CD14-positive monocyte (primary cell): ENCODE measurements around the gene OR2T35. TPM values are rescaled to one million over a fixed set of nuclear protein-coding genes. Genes with fewer than 3 reads are reported as not detected.
A peak's percentile ranks its signal among the peaks of the same experiment; 100 is the strongest.

Experiments used
- DNase-seq, 3 donors: peaks; one replicate each; pipeline ENCODE4 v3.0.0-alpha.2; 2011 to 2022
- H2AFZ ChIP-seq: 2 replicates; pipeline ENCODE4 v1.6.0; 2012; ENCODE audit warnings: mild to moderate bottlenecking, low read depth, low read length, inconsistent platforms; ENCODE audit not compliant: insufficient read depth, poor library complexity, severe bottlenecking
- H3K27ac ChIP-seq, 2 donors: 1 replicate in 1 of 2; 2 replicates in 1 of 2; pipeline ENCODE4 v1.5.1; 2012 to 2013; ENCODE audit warnings: low read length in 2 of 2, control low read depth in 1 of 2, inconsistent platforms in 1 of 2, low read depth in 1 of 2, mild to moderate bottlenecking in 1 of 2
- H3K27me3 ChIP-seq, 2 donors: one replicate each; pipeline versions ENCODE4 v1.6.0 to v1.6.1; 2011 to 2013; ENCODE audit warnings: low read length in 2 of 2; ENCODE audit not compliant: control insufficient read depth in 2 of 2, insufficient read depth in 2 of 2
- H3K36me3 ChIP-seq, 2 donors: replicated peaks in 1 of 2; 1 replicate in 1 of 2; 2 replicates in 1 of 2; pipeline versions ENCODE4 v1.5.1 to v1.6.1; 2012 to 2013; ENCODE audit warnings: low read length in 2 of 2, control low read depth in 1 of 2, inconsistent platforms in 1 of 2, mild to moderate bottlenecking in 1 of 2; ENCODE audit not compliant: insufficient read depth in 2 of 2, control insufficient read depth in 1 of 2
- H3K4me1 ChIP-seq, 2 donors: 1 replicate in 1 of 2; 2 replicates in 1 of 2; pipeline versions ENCODE4 v1.5.1 to v1.6.1; 2012 to 2013; ENCODE audit warnings: low read length in 2 of 2, control low read depth in 1 of 2, inconsistent platforms in 1 of 2, mild to moderate bottlenecking in 1 of 2, moderate library complexity in 1 of 2; ENCODE audit not compliant: insufficient read depth in 2 of 2, control insufficient read depth in 1 of 2
- H3K4me2 ChIP-seq: replicated peaks from 2 replicates; pipeline ENCODE3; 2012; ENCODE audit warnings: low read length, moderate library complexity, mild to moderate bottlenecking; ENCODE audit not compliant: poor library complexity, severe bottlenecking; ENCODE audit errors: extremely low read depth
- H3K4me3 ChIP-seq, 3 experiments: fragments of 200-600 bp in 1 of 3; sonication (generic) in 1 of 3; replicated peaks in 1 of 3; 1 replicate in 2 of 3; 2 replicates in 1 of 3; pipeline ENCODE4 v1.5.1; 2011 to 2013; ENCODE audit warnings: low read length in 3 of 3, mild to moderate bottlenecking in 3 of 3, control low read depth in 2 of 3, low read depth in 2 of 3, inconsistent platforms in 1 of 3, moderate library complexity in 1 of 3
- H3K79me2 ChIP-seq: 2 replicates; pipeline ENCODE4 v1.6.0; 2012; ENCODE audit warnings: mild to moderate bottlenecking, control low read depth, inconsistent platforms, low read length, moderate library complexity; ENCODE audit not compliant: insufficient read depth
- H3K9ac ChIP-seq: 2 replicates; pipeline ENCODE4 v1.6.0; 2017; ENCODE audit warnings: low read length, mild to moderate bottlenecking; ENCODE audit not compliant: insufficient read depth, poor library complexity, severe bottlenecking
- H3K9me3 ChIP-seq, 2 donors: replicated peaks in 1 of 2; 1 replicate in 1 of 2; 2 replicates in 1 of 2; pipeline versions ENCODE4 v1.5.1 to v1.6.1; 2012 to 2013; ENCODE audit warnings: low read length in 2 of 2, control low read depth in 1 of 2; ENCODE audit not compliant: control insufficient read depth in 1 of 2, insufficient read depth in 1 of 2
- H4K20me1 ChIP-seq: 2 replicates; pipeline ENCODE4 v1.6.0; 2012; ENCODE audit warnings: mild to moderate bottlenecking, low read length, control low read depth, moderate library complexity; ENCODE audit not compliant: insufficient read depth
- H3K27ac Mint-ChIP-seq, 7 donors: one replicate each; pipeline ENCODE4 v1.8.0; 2020; ENCODE audit warnings: mild to moderate bottlenecking in 7 of 7, mixed read lengths in 7 of 7, moderate library complexity in 6 of 7, inconsistent platforms in 2 of 7
- H3K27me3 Mint-ChIP-seq, 3 donors: one replicate each; pipeline ENCODE4 v1.8.0; 2021 to 2022; ENCODE audit warnings: low read depth in 3 of 3, mild to moderate bottlenecking in 3 of 3, mixed read lengths in 3 of 3, moderate library complexity in 3 of 3, inconsistent platforms in 1 of 3
- H3K36me3 Mint-ChIP-seq, 2 donors: one replicate each; pipeline ENCODE4 v1.8.0; 2020; ENCODE audit warnings: mixed read lengths in 2 of 2, inconsistent platforms in 1 of 2, mild to moderate bottlenecking in 1 of 2
- H3K4me1 Mint-ChIP-seq: one replicate; pipeline ENCODE4 v1.8.0; 2020; ENCODE audit warnings: mild to moderate bottlenecking, mixed read lengths
- H3K4me3 Mint-ChIP-seq, 2 donors: one replicate each; pipeline ENCODE4 v1.8.0; 2020; ENCODE audit warnings: mild to moderate bottlenecking in 2 of 2, mixed read lengths in 2 of 2, moderate library complexity in 1 of 2
- H3K9me3 Mint-ChIP-seq, 7 donors: one replicate each; pipeline ENCODE4 v1.8.0; 2020 to 2022; ENCODE audit warnings: mixed read lengths in 7 of 7, mild to moderate bottlenecking in 6 of 7, moderate library complexity in 6 of 7, inconsistent platforms in 2 of 7
- WGBS: methylation state at CpG from one replicate; pipeline ENCODE4 v1.1.5; 2013; ENCODE audit warnings: missing lambda C conversion rate; ENCODE audit not compliant: insufficient coverage; 5-methylcytosine and 5-hydroxymethylcytosine counted together
- intact Hi-C, 2 donors: fragments of 100-400 bp; cut with micrococcal nuclease; formaldehyde crosslinking; loops; one replicate each; pipeline versions ENCODE4 v1.15.0 to v1.15.1; 2023
- polyA plus RNA-seq, 3 donors: library from polyadenylated mRNA; depleted of rRNA in 1 of 3; unstranded in 2 of 3; stranded (reverse) in 1 of 3; fragments of 300-500 nt in 2 of 3; fragments of >200 nt in 1 of 3; fragmentation: Illumina TruSeq in 2 of 3; gene quantifications; 1 replicate in 2 of 3; 2 replicates in 1 of 3; pipeline ENCODE4 v1.2.3, GENCODE V29; 2012 to 2021
- TF ChIP-seq, protein P1 (sequence below): fragments of 200-600 bp; IDR thresholded peaks from one replicate; pipeline ENCODE4 v1.8.0; 2022; ENCODE audit warnings: antibody characterized with exemption, mild to moderate bottlenecking

The OR2T35 gene
- polyA plus RNA-seq, 3 donors, result not detected

DNA sequence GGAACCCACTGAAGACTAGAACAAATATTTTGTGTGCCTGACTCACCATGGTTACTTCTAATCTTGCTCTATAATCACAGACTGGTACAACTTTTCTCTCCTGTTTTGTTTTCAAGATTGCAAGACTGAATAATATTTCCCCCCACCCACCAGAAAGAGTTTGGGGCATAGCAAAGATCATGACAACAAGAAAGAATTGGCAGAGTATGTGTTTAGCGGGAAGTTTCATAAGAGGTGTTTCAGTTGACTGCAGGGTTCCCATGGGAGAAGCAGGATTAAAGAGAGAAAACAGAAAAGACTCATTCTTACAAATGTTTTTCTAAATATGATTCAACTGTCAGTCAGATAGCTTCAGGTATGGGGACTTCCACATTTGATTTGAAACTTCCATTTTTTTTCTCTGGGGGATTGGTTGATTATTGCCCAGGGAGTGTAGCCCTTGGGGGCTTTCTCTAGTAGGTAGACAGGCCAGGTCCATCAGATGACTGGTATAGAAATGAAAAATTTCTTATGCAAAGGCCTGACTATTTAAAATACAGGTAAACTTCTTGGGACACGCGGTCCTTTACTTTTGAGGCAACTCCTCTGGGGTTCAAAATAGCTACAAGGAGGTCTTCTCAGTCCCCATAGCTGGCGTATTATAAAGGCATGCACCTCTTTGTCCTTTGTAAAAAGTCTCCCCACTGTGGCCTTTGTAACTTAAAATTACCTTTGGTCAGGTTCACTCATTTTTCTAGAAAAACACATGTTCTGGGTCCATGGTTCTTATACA lies 43.6 kb upstream of the OR2T35 start:
- no peak overlapping the region for H3K4me3 ChIP-seq

GRCh38 chr1:248686815-248687214 lies 41.7 kb upstream of the OR2T35 start:
- H3K27me3 Mint-ChIP-seq, result peaks cover 0 to 4% (median 3%) of the 10 kb centered on the region in 3 donors
- 0% methylated on average over 1 of the region's 3 CpGs for WGBS
- H3K36me3 Mint-ChIP-seq, result no peaks in the 10 kb centered on the region
- H3K9ac ChIP-seq, result no peak overlapping the region
- no peaks in the 10 kb centered on the region for H4K20me1 ChIP-seq
- H3K27me3 ChIP-seq, result no peaks in the 10 kb centered on the region
- no peaks in the 10 kb centered on the region for H3K9me3 ChIP-seq
- peaks cover 4 to 9% (median 5%) of the 10 kb centered on the region in 7 donors for H3K9me3 Mint-ChIP-seq
- H3K4me3 ChIP-seq, result no peak overlapping the region
- H3K27ac ChIP-seq, result no peak overlapping the region
- H3K36me3 ChIP-seq, result no peaks in the 10 kb centered on the region
- no peaks in the 10 kb centered on the region for H3K4me1 ChIP-seq
- no peaks in the 10 kb centered on the region for H3K79me2 ChIP-seq
- H2AFZ ChIP-seq, result no peak overlapping the region
- peak in 1 of 3 donors; percentile 9 for DNase-seq
- peak overlapping the region in 1 of 7 donors; percentile 14 for H3K27ac Mint-ChIP-seq
- TF ChIP-seq, protein P1, sequence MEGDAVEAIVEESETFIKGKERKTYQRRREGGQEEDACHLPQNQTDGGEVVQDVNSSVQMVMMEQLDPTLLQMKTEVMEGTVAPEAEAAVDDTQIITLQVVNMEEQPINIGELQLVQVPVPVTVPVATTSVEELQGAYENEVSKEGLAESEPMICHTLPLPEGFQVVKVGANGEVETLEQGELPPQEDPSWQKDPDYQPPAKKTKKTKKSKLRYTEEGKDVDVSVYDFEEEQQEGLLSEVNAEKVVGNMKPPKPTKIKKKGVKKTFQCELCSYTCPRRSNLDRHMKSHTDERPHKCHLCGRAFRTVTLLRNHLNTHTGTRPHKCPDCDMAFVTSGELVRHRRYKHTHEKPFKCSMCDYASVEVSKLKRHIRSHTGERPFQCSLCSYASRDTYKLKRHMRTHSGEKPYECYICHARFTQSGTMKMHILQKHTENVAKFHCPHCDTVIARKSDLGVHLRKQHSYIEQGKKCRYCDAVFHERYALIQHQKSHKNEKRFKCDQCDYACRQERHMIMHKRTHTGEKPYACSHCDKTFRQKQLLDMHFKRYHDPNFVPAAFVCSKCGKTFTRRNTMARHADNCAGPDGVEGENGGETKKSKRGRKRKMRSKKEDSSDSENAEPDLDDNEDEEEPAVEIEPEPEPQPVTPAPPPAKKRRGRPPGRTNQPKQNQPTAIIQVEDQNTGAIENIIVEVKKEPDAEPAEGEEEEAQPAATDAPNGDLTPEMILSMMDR, result peak; percentile 43
- H3K4me2 ChIP-seq, result no peak overlapping the region
- intact Hi-C loops, result no loop called here
- no peak overlapping the region for H3K4me3 Mint-ChIP-seq
- peaks cover 8% of the 10 kb centered on the region for H3K4me1 Mint-ChIP-seq

More for the DNA sequence above, 43.6 kb upstream of the OR2T35 start:
- H3K27me3 ChIP-seq, result no peaks in the 10 kb centered on the region
- TF ChIP-seq, protein P1, result no peak
- no peaks in the 10 kb centered on the region for H3K36me3 Mint-ChIP-seq
- no peak overlapping the region for H3K9ac ChIP-seq
- H3K36me3 ChIP-seq, result no peaks in the 10 kb centered on the region
- H4K20me1 ChIP-seq, result no peaks in the 10 kb centered on the region
- intact Hi-C loops, result no loop called here
- no peak overlapping the region for H3K27ac ChIP-seq
- H3K4me1 Mint-ChIP-seq, result peaks cover 11% of the 10 kb centered on the region
- H3K4me3 Mint-ChIP-seq, result no peak overlapping the region
- WGBS, result 93% methylated on average over 3 of the region's 4 CpGs
- no peak overlapping the region for H3K4me2 ChIP-seq
- H3K9me3 Mint-ChIP-seq, result peaks cover 5 to 14% (median 11%) of the 10 kb centered on the region in 7 donors
- no peaks in the 10 kb centered on the region for H3K79me2 ChIP-seq
- peaks cover 0 to 2% (median 1%) of the 10 kb centered on the region in 3 donors for H3K27me3 Mint-ChIP-seq
- no peak overlapping the region for H3K27ac Mint-ChIP-seq
- no peaks in the 10 kb centered on the region for H3K9me3 ChIP-seq
- H2AFZ ChIP-seq, result no peak overlapping the region
- DNase-seq, result no peak
- no peaks in the 10 kb centered on the region for H3K4me1 ChIP-seq
